ENCODE measurements around the gene RHOB.
"Not testable (repeated sequence)": the region's sequence is repeated elsewhere in the genome, so short reads cannot be mapped to it uniquely, and the experiment has no call there.

RHOB gene

DNA sequence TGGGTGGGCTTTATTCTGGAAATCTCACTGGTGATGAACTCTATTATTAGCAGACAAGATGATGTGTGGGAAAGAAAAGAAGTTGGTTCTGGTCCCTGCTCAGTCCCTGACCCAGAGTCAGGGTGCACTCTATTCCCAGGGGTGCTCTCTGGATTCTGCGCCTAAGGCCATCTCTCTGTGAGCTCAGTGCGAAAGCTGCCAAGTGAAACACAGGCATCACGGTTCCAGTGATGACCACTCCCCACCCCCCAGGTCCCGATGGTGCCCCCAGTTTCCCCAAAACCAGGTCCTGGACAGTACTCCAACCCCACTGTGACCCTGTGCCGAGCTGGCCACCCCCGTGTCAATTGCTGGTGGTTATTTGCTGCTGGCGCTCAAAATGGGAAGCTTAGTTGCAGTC lies 30.1 kb downstream of the RHOB start:
- no peak for DNase-seq

GRCh38 chr2:20478961-20479360 lies 32.1 kb downstream of the RHOB start:
- DNase-seq: no peak

- DNase-seq: no peak
Observed at GRCh38 chr2:20479835-20480234, 33.0 kb downstream of the RHOB start.

GRCh38 chr2:20480913-20481312 lies 34.0 kb downstream of the RHOB start:
- DNase-seq: no peak

GRCh38 chr2:20481798-20482405 lies 35.0 kb downstream of the RHOB start:
- no peak for DNase-seq

DNA sequence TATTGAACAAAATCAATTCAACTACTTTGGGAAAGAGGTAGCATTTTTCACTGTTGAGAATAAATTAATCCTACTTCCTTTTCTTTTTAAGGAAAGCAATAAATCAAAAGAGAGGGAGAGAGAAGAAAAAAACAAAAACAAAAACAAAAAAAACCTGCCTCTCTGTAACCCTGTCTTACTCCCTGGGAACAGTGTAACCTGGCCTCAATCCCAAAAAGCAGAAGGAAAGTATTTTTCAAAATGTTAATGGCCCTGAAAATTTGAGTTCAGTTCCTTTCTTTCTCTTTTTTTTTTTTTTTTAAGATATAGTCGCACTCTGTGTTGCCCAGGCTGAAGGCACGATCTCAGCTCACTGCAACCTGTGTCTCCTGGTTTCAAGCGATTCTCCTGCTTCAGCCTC lies 35.9 kb downstream of the RHOB start:
- no peak for DNase-seq

- DNase-seq: no peak
Observed at GRCh38 chr2:20483194-20483895, 36.5 kb downstream of the RHOB start.

DNA sequence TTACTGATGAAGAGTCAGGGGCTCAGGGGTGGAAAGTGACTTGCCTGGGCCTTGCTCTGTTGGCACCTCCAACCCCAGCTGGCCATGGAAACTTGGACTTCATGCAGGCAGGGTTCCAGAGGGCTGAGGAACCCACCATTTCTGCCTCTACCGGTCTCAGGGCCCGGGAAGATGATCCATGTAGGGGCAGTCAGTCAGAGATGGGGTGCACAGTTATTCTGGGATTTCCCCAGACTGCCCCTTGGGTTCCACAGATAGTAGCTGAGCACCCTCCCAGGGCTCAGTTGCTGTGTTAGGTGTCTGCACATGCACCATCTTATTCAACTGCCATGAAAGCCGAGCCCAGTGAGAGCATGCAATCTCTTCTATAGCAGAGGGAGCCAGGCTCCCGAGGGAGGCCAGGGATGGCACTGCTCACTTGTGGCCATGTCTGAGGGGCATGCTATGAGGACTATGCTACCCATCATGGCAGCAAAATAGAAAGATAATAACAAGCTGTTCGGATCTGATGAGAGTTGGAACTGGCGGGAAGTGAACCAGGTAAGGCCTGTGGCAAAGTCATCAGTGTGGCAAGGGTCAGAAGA lies 37.3 kb downstream of the RHOB start:
- DNase-seq: no peak

DNA sequence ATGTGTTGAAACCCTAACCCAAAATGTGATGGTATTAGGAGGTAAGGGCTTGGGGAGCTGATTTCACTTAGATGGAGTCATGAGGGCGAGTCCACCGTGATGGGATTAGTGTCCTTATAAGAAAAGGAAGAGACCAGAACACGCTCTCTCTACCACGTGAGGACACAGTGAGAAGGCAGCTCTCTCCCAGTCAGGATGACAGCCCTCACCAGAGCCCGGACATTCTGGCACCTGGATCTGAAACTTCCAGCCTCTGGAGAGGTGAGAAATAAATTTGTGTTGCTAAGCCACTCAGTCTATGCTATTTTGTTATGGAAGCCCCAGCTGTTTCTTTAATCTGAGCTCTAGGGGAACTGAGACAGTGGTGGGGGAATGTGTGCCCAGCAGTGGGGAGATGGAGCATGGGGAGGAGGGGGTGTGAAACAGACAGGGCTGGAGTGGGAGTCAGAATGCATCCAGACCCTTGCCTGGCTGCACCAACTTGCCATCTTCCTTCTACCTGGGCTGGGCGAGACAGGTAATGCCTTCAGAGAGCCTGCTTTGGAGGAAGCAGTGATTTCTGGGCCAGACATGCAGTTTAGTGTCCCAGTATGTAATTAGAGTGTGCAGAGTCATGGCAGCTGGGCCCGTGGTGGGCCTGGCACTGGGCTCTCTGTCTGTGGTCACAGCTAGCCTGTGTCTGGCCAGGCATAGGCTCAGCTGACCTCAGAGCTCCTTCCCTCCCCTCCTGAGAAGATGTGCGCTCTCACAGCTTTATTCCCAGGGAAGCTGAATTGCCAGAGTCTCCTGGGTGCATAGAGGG lies 38.1 kb downstream of the RHOB start:
- no peak for DNase-seq

DNA sequence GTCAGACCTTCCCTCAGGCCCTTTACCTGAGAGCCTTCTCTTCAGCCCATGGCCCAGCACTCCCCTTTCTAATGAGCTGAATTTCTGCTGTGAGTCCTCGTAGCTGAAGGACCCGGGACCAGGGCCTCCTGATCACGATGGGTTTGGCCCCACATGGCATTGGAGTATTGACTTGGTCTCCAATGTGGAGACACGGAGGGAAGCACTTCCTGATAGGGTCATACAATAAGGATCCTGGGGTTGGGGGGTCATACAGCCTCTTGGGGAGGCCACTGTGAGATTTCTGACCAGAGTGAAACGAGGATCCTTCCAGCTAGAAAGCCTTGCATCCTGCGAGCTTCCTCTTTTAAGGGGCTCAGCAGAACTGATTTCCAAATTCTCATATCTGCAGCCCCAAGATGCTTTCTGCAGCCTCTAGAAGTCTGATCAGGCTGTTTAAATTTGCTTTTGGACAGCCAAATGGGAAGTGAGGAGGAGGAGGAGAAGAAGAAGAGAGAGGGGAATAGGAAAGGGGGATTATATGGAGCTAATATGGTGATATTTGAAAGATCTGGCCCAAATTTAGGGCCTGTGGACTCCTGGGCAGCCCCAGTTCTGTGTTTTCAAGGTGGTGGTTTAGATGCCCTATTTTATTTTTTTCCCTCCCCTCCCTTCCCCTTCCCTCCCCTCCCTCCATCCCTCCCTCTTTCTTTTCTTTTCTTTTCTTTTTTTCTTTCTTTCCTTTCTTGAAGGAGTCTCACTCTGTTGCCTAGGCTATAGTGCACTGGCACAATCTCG lies 38.9 kb downstream of the RHOB start:
- no peak for DNase-seq

DNA sequence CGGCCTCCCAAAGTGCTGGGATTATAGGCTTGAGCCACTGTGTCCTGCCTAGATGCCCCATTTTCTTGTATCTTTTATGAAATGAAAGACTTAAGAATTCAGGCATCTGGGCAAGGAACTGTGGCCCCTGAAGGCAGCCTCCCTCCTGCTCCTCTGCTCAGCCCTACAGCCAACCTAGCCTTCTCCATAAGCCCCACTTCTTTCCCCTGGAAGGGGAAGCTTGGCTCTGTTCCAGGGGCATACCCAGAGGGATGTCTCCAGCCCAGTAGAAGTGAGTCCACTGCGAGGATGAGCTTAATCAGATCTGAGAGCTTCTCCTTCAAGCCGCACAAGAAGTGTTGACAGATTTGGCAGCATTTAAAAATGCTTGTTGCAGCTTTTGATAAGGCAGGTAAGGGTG lies 39.7 kb downstream of the RHOB start:
- DNase-seq: no peak

DNA sequence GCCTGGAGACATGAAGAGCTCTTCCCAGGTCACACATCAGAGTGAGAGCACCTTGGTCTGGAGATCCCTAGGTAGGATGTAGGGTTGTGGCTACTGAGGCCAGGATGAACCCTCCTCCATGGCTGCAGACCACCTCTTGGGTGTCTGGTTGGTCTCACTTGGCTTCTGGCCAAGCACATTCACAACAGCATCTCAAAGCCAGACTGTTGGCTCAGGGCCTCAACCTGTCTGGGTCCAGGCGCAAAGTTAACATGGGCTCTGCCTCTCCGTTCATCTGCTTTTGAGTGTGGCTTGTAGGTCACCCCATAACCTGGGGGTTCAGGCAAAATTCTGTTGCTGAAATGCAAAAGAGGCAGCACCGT lies 40.1 kb downstream of the RHOB start:
- no peak for DNase-seq

DNA sequence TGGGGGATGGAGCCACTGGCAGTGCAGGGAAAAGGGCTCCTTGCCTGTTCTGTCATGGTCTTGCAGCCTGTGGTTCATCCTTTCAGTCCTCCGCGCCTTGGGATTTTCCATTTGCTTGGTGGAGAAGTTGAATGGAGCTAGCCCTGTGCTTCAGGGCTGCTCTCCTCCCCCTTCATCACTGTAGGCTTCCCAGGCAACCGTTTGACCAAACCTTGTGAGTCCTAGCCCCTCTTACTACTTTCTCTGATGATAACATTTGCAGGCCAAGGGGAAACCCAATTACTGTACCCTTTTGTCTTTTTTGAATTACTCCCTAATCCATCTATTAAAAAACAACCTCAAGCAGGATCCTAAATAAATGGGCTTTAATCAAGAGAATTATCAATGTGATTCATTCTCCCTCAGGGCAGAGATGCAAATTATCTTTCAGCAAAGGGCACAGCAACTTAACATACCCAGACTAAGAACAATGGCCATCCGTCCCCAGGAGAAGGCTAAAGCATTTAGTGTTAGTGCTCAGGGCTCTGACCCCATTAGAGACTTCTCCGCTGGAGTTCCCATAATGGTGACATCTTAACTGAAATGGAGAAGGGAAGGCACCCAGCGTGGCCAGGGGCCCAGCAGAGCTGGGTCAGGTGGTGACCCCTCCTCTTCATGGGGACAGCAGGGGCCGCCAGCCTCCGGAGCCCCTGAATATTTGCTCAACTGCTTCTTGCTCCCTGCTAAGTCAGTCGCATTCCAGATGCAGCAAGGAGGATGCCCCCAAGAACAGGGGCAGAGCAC lies 40.7 kb downstream of the RHOB start:
- no peak for DNase-seq

- DNase-seq: no peak
Observed at GRCh38 chr2:20488201-20488641, 41.3 kb downstream of the RHOB start.

DNA sequence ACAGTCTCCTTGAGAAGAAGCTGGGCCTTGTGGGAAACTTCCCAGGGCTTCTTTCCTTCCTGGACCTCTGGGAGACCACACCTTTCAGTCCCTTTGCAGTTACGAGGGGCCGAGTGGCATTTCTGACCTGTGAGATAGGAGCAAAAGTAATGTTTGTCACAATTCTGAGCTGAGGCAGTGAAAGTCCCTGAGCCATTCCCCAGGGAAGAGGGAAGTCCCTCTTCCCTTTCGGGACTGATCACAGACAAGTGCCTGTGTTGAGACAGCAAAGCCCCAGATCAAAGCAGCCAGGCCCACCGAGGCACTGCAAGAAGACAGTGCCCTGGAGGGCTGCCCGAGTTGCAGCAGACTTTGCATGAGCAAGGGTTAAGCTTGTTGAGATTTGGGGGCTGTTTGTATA lies 41.9 kb downstream of the RHOB start:
- DNase-seq: no peak

- no peak for DNase-seq
Observed at GRCh38 chr2:20490300-20491181, 43.7 kb downstream of the RHOB start.

DNA sequence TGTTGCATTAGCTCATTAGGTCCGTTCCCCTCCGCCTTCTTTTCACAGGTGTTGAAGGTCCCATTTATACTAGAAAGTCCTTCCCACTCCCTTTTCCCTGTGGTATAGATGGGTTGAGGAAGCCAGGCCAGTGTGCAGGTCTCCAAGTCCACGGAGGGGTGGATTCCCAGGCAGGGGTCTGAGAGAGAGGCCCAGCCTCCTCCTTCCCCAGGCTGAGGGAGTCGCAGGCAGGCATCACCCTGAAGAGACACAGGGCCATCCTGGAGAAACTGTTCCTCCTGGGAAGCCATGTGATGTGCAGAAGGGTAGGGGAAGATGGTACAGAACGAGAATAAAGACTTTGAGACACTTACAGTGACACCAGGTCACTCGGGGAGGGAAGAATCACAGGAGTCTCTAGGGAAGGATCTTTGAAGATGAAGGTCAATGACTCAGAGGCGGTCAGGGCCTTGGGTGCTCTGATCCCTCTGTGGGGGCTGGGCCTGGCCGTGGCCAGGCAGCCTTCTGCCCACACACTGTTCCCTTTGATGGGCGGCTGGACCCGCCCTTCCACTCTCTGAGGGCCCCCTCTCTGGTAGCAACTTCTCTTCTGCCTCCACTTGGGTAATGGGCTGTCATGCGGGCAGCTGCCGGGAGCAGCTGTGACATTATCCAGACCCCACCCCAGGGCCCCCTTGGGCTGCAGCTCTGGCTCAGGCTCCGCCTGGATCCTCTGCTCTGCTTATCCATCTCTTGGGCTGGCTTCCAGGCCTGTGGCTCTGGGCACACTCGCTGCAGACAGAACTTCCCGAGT lies 45.1 kb downstream of the RHOB start:
- DNase-seq: no peak

- not testable (repeated sequence) for DNase-seq
Observed at GRCh38 chr2:20493095-20493494, 46.2 kb downstream of the RHOB start.

DNA sequence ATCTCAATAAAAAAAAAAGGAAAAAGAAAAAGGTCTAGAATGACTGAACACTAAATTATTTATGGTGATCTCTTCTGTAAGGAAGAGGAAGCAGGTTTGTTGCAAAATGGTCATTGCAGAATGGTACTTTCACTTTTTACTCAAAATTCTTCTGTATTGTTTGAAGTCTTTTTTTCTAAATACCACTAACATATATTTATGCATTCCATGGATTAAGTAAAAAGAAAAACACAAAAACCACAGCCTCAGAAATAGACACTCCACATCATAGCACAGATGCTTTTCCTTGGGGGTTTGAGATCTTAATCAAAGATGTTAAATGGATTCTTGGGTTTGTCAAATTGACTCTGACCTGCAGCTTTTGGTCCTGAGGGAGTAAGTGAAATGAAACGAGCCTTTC lies 47.4 kb downstream of the RHOB start:
- no peak for DNase-seq

Data from stimulated activated CD4-positive, alpha-beta T cell treated with anti-CD3 and anti-CD28 coated beads, Interleukin-4, amount 100 ng/mL, for 4 hours (primary cell).